ENCODE data around the gene KIFC3.
"Not testable (repeated sequence)": the region's sequence is repeated elsewhere in the genome, so short reads cannot be mapped to it uniquely, and the experiment has no call there.

KIFC3 gene, protein sequence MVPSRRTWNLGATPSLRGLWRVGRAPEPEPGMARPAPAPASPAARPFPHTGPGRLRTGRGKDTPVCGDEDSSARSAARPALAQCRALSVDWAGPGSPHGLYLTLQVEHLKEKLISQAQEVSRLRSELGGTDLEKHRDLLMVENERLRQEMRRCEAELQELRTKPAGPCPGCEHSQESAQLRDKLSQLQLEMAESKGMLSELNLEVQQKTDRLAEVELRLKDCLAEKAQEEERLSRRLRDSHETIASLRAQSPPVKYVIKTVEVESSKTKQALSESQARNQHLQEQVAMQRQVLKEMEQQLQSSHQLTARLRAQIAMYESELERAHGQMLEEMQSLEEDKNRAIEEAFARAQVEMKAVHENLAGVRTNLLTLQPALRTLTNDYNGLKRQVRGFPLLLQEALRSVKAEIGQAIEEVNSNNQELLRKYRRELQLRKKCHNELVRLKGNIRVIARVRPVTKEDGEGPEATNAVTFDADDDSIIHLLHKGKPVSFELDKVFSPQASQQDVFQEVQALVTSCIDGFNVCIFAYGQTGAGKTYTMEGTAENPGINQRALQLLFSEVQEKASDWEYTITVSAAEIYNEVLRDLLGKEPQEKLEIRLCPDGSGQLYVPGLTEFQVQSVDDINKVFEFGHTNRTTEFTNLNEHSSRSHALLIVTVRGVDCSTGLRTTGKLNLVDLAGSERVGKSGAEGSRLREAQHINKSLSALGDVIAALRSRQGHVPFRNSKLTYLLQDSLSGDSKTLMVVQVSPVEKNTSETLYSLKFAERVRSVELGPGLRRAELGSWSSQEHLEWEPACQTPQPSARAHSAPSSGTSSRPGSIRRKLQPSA

DNA sequence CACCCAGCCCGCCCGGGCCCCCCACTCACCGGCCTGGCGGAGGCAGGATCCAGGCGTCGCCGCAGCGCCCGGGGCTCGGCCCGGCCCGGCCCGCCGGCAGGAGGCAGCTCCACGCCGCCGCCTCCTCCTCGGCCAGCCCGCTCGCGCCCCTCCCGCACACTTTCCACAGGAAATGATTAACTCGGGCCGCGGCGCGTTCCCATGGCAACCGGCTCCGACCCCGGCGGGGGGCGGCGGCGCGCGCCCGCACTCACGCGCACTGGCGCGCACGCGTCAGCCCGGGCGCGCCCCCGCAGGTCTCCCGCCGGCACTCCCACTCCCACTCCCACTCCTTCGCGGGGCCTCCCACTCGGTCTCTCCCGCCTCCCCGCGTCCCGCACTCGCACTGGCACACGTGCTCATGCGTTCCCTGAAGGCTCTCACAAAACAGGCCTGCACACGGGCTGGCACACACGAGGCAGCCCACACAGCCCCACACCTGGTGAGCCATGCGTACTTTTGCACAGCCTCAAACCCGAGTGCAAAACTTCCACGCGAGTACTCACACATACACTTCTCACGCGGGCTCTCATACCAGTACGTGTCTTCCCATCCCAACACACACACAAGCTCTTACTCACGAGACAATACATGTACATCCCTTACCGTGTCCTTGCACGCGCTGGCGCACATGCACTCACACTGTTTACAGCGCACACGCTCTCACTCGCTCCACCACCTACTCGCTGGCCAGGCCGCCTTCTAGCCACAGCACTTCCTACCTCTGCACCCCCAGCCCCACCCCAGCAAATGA, at the start of gene KIFC3:
Gene KIFC3, minus strand, starts transcription at position 151 of the 793 bp plus-strand sequence. CDS start 4,248 bp downstream, outside the sequence.
- peak; percentile 42 for DNase-seq (ENCODE audit: low spot score)

DNA sequence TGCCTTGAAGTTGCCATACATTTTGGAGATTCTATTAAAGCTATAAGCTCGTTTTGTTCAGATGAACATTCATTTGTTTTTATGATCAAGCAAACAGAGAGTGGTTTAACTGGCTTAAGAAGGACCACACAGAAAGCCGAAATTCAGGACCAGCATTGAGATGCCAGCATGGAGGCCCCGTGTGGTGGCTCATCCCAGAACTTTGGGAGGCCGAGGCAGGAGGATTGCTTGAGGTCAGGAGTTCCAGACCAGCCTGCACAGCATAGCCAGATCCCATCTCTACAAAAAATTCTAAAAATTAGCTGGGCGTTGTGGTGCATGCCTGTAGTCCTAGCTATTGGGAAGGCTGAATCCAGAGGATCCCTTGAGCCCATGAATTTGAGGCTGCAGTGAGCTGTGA, 45.9 kb upstream of the KIFC3 start:
- DNase-seq (ENCODE audit: low spot score) = no peak

DNA sequence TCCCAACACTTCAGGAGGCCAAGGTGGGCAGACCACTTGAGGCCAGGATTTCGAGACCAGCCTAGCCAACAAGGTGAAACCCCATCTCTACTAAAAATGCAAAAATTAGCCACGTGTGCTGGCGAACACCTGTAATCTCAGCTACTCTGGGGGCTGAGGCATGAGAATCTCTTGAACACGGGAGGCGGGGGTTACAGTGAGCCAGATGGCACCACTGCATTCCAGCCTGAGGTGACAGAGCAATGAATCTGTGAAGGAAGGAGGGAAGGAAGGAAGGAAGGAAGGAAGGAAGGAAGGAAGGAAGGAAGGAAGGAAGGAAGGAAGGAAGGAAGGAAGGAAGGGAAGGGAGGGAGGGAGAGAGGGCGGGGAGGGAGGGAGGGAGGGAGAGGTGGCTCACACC, 44.6 kb upstream of the KIFC3 start:
- not testable (repeated sequence) for DNase-seq (ENCODE audit: low spot score)

DNA sequence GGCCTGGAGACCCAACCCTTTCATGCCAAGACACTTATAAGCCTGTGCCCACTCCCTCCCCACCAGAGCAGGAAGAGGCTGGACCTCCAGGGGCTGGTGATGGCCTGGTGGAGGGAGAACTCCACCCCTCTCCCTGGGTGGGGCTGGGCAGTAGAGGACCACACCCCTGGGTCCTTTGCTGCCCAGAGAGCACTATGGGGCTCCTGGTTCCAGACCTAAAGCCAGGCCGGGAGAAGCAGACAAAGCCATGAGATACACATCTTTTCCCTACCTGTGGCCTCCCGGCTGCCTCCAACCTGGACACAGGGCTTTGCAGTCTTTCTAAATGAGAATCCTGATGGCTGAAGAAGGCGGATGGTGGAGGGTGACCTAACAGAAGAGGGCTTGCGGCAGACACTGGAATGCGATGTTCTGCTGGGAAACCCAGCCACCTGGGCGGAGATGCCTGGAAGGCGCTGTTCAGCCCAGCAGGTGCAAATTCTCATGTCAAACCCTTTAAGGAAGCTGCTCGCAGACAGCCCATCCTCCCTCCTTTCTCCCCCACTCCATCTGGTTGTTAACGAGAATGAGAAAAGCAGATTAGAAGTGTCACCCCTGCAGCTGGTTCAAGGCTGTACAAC, 43.9 kb upstream of the KIFC3 start:
- no peak for DNase-seq (ENCODE audit: low spot score)

DNA sequence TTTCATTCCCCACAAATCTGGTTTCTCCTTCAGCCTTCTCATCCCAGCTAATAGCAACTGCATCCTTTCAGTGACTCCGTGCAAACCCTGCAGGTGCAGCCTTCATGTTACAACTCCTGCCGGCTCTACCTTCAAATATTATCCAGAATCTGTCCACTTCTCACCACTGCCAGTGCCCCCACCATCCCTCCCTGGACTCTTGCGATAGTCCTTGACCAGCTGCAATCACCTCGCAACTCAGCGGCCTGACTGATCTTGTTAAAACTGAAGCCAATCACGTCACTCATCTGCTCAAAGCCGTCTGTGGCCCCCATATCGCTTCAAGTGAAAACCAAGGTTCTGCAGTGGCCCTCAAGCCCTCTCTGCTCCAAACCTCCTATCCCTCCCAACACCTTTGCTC, 42.8 kb upstream of the KIFC3 start:
- no peak for DNase-seq (ENCODE audit: low spot score)

DNA sequence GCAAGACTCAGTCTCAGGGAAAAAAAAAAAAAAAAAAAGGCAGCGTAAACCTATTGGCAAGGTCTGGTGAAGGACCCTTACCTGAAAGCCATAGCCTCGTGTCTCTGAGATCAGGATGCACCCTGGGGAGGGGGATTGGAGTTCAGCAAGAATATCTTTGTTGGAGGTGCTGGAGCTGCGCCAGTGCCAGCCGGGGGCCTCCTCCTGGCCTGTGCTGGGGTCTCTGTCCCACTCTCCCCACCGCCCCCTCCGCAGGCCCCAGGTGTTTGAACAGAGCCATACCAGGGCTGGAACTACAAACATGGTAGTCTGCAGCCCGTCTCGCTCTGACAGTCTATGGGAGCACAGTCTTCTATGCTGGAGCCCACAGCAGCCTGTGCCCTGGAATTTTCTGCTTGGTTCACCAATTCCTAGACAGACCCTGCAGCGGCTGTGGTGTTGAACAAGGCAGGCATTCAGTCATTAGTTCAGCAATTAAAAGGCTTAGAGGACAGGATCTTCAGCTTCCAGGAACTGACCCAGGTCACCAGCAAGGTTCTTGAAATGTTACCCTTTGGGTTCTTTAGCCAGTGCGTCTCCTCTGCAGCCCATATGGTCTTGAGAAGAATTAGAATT, 42.2 kb upstream of the KIFC3 start:
- no peak for DNase-seq (ENCODE audit: low spot score)

DNA sequence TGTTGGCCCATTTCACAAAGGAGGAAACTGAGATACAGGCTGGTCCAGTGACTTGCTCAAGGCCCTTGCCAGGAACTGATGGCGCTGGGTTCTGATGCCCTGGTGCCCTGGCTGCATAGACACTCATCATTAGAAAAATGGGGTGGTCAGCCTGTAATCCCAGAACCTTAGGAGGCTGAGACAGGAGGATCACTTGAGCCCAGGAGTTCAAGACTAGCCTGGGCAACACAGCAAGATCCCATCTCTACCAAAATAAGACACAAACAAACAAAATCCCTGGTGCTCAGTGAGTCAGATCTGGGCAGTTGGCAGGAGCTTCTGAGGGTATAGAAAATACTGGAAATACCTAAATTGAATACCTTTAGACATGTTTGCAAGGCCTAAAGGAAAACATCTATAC, 41.1 kb upstream of the KIFC3 start:
- DNase-seq (ENCODE audit: low spot score) = no peak

DNA sequence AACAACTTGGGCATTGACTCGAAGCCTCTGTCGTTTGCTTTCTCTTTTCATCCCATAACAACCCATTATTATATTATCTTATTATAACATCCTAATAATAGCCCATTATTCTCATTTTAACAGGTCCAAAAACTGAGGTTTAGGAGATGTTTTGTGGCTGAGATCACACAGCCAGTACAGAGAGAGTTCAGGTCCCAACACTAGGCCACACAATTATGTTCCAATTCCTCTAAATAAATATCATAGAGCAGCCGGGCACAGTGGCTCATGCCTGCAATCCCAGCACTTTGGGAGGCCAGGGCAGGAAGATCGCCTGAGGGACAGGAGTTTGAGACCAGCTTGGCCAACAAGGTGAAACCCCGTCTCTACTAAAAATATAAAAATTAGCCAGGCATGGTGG, 40.3 kb upstream of the KIFC3 start:
- DNase-seq (ENCODE audit: low spot score) = no peak

DNA sequence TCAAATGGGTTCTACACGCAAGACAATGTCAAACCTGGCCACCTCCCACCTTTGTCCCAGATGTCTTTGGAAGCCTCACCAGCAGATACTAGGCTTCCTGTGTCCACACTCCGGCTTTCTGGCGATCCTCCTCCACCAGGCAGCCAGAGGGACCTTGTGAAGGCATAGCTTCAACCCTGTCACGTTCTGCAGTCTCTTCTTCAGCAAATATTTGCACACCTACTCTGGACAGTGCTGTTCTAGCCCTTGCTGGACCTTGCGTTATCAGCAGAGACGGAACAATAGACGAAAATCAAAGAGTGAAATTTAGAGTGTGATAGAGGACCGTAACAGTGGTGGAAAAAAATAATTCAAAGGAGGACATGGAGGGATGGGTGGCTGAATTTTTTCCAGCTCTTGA, 38.5 kb upstream of the KIFC3 start:
- DNase-seq (ENCODE audit: low spot score) = no peak

DNA sequence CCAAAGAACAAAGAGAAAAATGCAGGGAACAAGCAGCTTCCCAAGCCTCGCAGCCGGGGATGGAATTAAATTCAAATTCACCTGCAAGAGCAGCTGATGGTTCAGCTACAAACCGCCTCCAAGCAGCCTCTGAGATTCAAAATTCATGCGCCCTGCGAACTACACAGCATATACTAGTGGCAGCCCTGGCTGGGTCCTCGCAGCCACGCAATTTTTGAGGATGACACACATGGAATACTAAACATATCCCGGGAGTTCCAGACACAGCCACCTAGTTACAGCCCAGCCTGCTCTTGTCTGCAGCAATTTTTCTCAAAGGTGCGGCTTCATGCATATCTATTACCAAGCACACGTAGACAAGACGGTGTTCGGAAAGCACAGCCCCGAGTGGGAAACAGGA, 35.9 kb upstream of the KIFC3 start:
- no peak for DNase-seq (ENCODE audit: low spot score)

DNA sequence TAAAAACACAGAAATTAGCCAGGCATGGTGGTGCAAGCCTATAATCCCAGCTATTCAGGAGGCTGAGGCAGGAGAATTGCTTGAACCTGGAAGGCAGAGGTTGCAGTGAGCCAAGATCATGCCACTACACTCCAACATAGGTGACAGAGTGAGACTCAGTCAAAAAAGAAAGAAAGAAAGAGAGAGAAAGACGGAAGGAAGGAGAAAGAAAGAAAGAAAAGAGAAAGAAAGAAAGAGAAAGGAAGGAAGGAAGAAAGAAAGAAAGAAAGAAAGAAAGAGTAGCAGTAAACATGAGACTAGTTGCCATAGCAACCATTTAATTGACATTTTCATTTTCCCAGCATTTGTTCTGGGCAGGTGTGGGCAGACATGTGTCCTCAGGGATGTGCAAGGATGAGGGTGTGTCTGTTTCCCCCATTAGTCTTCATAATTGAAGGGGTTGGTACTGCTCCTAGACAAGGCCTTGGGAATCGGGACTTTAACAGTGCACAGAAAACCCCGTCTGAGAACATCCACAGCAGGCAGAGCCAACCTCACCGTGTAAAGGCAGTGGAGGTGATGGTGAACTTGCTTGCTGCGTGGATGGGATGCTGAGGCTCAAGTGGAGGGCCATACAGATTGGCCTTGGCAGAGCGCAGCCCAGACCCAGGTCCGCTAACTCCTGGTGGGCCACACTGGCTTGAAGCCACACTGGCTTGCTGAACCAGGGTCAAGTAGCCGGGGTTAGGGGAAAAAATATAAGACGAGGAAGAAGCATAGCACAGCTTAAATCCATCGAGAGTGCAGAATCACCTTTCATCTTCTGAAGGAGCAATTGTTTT, 35.2 kb upstream of the KIFC3 start:
- DNase-seq (ENCODE audit: low spot score) = no peak

DNA sequence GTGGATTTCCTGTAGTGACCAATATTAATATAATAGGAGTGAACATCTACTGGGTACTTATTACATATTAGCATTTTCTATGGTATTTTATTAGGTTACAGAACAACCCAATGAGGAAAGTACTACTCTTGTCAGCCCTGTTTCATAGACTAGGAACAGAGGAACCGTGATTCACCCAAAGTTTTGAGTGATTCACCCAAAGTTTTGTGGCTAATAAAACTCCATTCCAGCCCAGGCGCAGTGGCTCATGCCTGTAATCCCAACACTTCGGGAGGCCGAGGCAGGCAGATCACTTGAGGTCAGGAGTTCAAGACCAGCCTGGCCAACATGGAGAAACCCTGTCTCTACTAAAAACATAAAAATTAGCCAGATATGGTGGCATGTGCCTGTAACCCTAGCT, 33.1 kb upstream of the KIFC3 start:
- DNase-seq (ENCODE audit: low spot score) = not testable (repeated sequence)

DNA sequence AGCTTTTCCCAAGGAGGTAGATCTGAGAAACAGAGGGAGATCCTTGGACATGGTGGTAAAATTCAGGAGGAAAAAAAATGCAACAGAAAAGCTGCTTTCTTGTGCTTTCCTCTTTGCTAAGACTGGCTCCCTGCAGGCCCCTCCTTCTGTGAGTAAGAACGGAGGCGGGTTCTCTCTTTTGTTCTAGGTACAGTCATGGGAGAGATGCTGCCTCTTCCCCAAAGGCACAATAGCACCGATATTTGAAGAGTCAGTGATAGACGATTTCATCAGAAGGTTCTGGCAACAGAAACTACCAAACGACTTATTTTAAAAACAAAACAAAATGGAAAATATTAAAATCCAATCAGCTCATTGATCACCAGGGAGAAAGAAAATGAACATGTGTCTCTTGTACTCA, 32.6 kb upstream of the KIFC3 start:
- DNase-seq (ENCODE audit: low spot score) = no peak

DNA sequence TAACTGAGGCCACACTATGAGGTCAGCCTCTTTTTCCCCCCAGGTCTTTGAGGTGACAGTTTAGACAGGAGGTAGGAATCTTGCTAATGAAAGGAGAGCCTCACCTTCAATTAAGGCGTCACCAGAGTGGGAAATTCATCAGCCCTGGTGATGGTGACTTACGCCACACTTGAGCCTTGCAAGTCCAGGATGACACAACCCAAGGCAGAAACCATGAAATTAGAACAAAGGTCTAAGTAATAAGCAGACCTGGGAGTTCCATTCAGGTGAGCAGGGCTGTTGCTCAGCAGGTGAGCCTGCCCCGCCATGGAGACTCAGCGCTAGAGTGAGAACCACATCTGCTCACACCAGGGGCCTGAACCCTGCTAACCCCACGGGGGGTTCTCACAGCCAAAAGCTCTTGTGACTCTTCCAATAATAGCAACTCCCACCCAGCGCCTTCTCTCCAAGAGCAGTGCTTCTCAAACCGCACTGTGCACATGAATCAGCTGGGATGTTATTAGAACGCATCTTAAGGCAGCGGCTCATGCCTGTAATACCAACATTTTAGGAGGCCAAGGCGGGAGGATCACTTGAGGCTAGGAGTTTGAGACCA, 28.7 kb upstream of the KIFC3 start:
- no peak for DNase-seq (ENCODE audit: low spot score)

DNA sequence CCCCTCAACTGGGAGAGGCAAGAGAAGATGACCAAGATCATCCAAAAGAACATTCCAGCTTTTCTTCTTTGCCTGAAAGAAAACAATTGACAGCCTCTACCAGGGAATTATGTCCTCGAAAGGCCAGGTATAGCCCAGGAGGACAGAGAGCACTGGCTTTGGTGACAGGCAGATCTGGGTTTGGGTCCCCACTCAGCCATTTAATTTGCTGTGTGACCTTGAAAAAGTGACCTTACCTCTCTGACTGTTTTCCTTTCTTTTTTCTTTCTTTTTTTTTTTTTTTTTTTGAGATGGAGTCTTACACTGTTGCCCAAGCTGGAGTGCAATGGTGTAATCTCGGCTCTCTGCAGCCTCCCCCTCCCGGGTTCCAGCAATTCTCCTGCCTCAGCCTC, 27.7 kb upstream of the KIFC3 start:
- no peak for DNase-seq (ENCODE audit: low spot score)

DNA sequence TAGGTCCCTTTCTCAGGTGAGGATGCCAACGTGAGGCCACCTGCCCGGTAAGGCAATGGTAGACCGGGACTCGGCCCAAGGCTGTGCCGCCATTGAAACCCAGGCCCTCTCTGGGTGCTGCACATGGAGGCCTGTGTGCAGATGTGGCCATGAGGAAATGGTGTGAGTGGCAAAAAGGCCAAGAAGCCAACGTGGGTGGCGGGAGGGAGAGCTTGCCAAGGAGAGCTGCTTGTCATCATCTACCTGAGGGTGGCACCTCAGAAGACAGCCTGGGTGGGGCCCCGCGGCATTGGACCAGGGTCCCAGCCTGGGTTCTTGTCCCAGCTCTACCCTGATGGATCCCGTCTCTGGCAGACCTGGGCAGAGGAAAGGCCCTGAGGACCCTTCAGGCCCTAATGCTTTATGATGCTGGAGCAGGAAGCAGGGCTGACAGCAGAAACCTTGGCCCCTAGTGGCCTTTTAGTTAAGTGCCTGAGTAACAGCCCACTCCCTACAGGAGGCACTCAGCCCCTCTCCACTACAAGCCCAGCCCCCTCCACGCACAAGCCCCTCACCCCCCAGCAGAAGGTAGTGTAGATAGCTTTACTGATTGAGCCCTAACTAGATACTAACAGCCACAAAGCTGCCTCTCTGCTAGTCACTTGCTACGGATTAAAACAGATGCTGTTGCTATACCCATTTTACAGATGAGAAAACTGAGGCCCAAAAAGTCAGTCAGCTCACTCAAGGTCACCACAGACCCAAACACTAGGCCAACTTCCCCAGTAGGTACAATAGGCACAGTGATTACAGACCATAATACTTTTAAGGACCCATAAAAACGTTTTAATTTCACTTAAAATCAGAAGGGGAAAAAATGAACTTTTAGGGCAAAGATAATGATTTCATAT, 26.2 kb upstream of the KIFC3 start:
- DNase-seq (ENCODE audit: low spot score) = no peak

DNA sequence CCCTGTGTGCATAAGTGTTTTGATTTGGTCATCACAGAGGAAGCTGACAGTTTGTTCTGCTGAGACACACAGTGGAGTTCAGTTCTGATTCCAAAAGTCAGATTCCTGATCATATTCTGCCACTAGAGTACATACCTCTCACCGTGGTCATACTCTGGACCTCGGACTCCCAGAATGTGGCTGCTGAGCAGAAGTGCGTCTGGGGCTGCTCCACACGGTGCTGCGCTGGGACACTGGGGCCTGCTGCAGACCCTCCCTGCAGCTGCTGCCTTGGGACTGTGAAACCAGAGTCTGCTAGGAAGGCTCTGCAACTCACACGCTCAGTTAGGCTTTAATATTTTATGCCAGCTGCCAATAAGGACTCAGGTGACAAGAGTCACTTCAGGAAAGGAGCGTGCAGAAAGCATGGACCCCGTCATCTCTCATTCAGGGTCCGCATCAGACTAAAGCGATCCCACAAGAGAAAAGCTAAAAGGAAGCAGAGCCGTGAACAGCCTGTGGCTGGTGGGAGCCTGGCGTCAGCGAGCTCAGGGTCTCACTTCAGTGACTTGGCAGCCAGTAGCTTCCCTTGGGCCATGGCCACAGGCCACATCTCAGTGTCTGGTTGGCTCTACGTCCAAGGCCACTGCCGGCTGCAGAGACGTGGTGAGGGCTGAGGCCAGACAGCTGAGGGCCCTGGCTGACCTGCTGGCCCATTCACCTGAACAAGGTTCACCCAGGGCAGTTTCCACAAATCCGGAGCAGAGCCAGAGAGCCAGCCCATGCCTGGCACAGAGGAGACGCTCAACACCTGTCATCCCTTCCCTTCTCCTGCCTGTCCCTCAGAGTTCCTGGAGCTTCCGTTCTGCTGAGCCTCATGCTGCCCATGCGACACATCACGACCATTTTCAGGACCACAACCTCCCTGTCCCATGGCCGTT, 24.7 kb upstream of the KIFC3 start:
- DNase-seq (ENCODE audit: low spot score) = no peak

DNA sequence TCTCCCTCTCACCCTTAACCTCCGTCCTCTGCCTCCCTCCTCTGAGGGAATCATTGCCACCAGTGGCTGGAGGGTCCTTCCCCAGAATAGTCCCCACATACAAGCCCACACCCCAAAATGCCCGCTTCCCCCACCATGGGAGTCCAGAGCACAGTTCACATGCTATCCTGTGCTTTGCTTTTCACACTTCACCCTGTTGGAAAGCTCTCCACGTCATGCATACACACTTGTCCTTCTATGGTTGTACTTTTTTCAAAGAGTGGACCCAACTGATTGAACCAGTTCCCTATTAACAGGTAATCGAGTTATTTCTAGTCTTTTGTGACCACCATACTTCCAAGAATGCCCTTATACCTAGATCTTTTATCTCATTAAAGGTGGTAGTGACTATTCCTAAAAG, 23.8 kb upstream of the KIFC3 start:
- DNase-seq (ENCODE audit: low spot score) = no peak

Data from activated CD4-positive, alpha-beta T cell treated with anti-CD3 and anti-CD28 coated beads, Interleukin-2, Interleukin-4, amounts not matched to agents 100 ng/mL and 50 ng/mL, durations not matched to agents 16 hours and 8 hours (primary cell).